ENCODE measurements around the gene PPP2R3B.

GRCh38 chrX:341541-342101, 45.1 kb downstream of the PPP2R3B start:
- no peak for TF ChIP-seq YY1 (IDR thresholded peaks at IDR 0.05; ENCODE audit: low read depth)
- no peak for TF ChIP-seq MAX (IDR thresholded peaks at IDR 0.05)
- no peak for TF ChIP-seq TAF1 (IDR thresholded peaks at IDR 0.05; ENCODE audit: low read depth)
- no peak for TF ChIP-seq RAD21 (IDR thresholded peaks at IDR 0.05; ENCODE audit: low read depth)
- TF ChIP-seq EGR1 (IDR thresholded peaks at IDR 0.05) = no peak
